CD4-positive, alpha-beta T cell treated with Interleukin-15 for 1 hour (primary cell): Measurements from ENCODE around the gene PET100.

Experiments used
- DNase-seq: peaks from one replicate; pipeline ENCODE4 v3.0.0-alpha.2; 2020

Gene PET100

DNA sequence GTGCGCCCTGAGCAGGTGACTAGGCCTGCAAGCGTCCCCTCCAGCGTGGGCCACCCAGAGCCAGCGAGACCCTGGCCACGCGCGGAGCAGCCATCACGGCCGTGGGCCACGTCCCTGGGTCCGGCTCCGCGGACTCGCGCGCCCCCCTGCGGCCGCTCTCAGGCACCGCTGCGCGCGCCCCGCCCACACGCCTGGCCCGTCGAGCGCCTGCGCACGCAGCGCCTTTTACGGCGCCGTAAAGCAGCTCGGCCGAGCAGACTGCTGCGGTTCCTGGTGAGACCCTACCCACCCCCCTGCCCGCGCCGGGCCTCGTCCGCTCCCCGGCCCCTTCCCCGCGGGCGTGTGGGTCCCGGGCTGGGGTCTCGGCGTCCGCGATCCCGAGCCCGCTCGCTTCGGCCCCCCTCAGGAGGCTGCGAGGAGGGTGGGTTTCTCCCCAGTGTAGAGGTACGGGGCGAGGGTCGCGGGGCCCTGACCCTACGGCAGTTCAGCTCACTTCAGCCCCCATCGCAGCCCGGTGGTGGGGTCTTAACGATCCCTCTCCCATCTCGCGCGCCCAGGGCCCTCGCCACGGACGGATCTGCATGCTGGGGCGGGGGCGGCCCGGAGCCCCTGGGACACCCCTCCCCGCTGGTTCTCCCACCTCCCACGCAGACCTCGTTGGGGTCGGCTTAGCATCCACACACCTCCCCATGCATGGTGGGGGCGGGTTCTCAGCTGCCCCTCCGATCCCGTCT is 51.2 kb downstream of the PET100 start, which contains the start of gene TRAPPC5:
TRAPPC5 (plus strand) TSS at position 228 of the 734 bp plus-strand sequence. CDS start 1,421 bp downstream, outside the sequence.
- DNase-seq = peak; percentile 90
